ENCODE results near the gene SKIC2.
"Not testable (repeated sequence)": the region's sequence is repeated elsewhere in the genome, so short reads cannot be mapped to it uniquely, and the experiment has no call there.

Gene SKIC2

DNA sequence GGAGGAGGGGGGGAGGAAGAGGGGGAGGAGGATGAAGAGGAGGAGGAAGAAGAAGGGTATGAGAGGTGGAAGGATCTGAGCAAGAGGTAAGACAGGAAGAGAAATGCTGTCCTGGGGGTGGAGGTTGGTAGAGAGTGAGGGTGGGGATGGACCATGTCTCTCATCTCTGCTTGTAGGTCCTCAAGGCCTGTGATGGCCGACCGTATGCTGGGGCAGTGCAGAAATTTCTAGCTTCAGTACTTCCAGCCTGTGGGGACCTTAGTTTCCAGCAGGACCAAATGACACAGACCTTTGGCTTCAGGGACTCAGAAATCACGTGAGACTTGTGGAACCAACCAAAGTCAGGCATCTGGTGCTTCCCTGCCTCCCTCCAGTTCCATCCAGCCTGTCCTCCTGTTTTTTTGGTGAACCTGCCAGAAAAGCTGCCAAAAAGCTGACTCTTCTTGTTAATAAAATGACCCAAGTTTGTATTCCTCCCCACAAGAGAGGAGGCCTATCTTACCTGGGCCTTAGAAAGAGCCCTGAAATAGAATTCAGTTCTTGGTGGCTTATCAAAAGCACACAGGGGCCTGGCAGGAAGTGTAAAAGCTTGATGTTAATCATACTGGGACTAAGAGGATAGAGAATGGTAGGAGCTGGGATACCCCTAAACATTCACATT lies 20.4 kb downstream of the SKIC2 start:
- H3K27me3 ChIP-seq (replicated peaks), result no peaks in the 10 kb centered on the region
- no peak overlapping the region for H3K4me3 ChIP-seq (ENCODE audit: low read depth, low read length)
- peaks cover 2% of the 10 kb centered on the region for H3K36me3 ChIP-seq (replicated peaks)
- DNase-seq, result no peak
- TF ChIP-seq, protein P1, sequence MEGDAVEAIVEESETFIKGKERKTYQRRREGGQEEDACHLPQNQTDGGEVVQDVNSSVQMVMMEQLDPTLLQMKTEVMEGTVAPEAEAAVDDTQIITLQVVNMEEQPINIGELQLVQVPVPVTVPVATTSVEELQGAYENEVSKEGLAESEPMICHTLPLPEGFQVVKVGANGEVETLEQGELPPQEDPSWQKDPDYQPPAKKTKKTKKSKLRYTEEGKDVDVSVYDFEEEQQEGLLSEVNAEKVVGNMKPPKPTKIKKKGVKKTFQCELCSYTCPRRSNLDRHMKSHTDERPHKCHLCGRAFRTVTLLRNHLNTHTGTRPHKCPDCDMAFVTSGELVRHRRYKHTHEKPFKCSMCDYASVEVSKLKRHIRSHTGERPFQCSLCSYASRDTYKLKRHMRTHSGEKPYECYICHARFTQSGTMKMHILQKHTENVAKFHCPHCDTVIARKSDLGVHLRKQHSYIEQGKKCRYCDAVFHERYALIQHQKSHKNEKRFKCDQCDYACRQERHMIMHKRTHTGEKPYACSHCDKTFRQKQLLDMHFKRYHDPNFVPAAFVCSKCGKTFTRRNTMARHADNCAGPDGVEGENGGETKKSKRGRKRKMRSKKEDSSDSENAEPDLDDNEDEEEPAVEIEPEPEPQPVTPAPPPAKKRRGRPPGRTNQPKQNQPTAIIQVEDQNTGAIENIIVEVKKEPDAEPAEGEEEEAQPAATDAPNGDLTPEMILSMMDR (IDR thresholded peaks at IDR 0.05; ENCODE audit: low read depth, low read length, missing control alignments), result no peak
- in situ Hi-C loops (cut with HindIII; ENCODE audit: low pct_ligation_motif_present, low sequenced_read_pairs), result no loop called here
- no peak overlapping the region for H3K27ac ChIP-seq

DNA sequence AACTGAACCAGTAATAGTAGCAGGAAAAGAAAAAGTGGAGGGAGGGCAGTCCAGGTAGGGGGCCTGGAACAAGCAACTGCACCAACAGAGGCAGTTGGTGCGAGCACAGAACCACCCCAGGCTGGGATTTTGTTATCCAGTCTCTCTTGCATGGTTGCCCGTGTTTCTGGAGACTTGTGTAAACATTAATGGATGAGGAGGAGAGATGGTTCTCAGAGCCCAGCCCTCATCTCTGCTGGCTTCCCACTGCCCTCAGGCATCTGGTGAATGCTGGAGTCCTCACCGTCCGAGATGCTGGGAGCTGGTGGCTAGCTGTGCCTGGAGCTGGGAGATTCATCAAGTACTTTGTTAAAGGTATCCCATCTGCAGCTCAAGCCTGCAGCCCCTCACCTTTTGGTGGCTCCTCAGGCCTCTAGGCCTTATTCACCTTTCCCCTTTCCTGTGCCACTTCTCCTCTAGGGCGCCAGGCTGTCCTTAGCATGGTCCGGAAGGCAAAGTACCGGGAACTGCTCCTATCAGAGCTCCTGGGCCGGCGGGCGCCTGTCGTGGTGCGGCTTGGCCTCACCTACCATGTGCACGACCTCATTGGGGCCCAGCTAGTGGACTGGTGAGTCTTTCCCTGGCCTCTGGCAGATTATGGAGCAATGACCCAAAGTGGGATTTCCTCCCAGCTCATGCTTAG lies 21.4 kb downstream of the SKIC2 start:
- H3K36me3 ChIP-seq (replicated peaks); in situ Hi-C loops (cut with HindIII; ENCODE audit: low pct_ligation_motif_present, low sequenced_read_pairs); H3K4me3 ChIP-seq (ENCODE audit: low read depth, low read length); H3K27me3 ChIP-seq (replicated peaks); H3K27ac ChIP-seq; DNase-seq: not testable (repeated sequence)

DNA sequence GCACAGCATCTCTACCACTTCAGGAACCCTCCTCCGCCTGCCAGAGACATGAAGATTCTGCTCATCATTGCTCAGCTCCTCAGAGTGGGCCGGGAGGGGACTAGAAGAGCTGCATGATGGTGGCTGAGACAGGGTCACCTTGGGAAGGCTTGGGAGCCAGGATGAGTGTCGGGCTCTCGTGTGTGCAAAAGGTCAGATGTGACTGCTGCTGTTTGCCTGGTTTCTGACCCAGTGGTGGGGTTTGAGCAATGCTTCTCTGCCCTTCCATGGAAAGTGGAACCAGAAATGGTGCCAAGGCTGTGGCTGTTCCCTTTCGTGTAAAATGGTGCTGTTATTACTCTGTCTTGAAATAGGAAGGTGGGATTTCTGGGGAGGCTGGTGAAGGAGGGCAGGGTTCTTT lies 22.0 kb downstream of the SKIC2 start:
- H3K4me3 ChIP-seq (ENCODE audit: low read depth, low read length); H3K27me3 ChIP-seq (replicated peaks); H3K27ac ChIP-seq; DNase-seq; H3K36me3 ChIP-seq (replicated peaks); in situ Hi-C loops (cut with HindIII; ENCODE audit: low pct_ligation_motif_present, low sequenced_read_pairs): not testable (repeated sequence)

DNA sequence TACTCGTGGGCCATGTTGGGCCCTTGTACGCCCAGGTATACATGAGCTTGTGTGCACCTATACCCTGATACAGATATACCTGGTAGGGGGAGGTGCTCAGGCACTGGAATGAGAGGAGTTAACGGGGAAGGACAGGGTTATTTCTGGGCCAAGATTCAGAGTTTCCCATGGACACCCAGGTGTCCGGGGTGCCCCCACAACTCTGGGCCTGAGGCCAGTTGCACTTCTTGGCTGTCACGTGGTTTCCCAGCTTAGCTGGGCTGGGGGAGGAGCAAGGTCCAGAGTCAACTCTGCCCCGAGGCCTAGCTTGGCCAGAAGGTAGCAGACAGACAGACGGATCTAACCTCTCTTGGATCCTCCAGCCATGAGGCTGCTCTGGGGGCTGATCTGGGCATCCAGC lies 22.8 kb downstream of the SKIC2 start, which contains the start of gene C4A:
TSS of gene C4A (plus strand) at position 314 of the 400 bp plus-strand sequence. CDS start at position 365, 51 bp downstream.
- DNase-seq; H3K36me3 ChIP-seq (replicated peaks); H3K27ac ChIP-seq; H3K4me3 ChIP-seq (ENCODE audit: low read depth, low read length); in situ Hi-C loops (cut with HindIII; ENCODE audit: low pct_ligation_motif_present, low sequenced_read_pairs); H3K27me3 ChIP-seq (replicated peaks): not testable (repeated sequence)

DNA sequence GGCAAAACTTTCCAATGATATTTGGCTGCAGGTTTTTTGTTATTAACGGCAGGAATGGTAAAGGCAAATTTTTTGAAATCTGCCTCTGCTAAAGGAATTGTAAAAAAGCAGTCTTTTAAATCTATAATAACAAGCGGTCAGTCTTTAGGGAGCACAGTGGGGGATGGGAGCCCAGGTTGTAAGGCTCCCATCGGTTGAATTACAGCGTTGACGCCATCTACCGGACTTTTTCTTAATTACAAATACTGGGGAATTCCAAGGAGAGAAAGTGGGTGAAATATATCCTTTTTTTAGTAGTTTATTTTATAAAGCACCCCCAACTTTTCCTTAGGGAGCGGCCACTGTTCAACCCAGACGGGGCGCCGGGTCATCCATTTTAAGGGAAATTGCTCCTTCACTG lies 30.4 kb downstream of the SKIC2 start:
- in situ Hi-C loops (cut with HindIII; ENCODE audit: low pct_ligation_motif_present, low sequenced_read_pairs); H3K27ac ChIP-seq; H3K36me3 ChIP-seq (replicated peaks); DNase-seq; H3K27me3 ChIP-seq (replicated peaks); H3K4me3 ChIP-seq (ENCODE audit: low read depth, low read length): not testable (repeated sequence)

DNA sequence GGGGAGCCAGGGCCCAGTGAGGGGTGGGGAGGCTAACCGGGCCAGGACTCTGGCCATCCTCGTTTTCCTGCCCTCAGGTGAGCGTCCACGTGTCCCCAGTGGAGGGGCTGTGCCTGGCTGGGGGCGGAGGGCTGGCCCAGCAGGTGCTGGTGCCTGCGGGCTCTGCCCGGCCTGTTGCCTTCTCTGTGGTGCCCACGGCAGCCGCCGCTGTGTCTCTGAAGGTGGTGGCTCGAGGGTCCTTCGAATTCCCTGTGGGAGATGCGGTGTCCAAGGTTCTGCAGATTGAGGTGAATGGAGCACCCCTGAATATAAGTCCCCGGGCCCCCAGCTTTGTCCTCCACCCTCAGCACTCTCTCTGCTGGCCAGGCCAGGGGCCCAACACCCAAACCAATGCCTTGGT lies 35.4 kb downstream of the SKIC2 start:
- H3K27me3 ChIP-seq (replicated peaks); in situ Hi-C loops (cut with HindIII; ENCODE audit: low pct_ligation_motif_present, low sequenced_read_pairs); H3K27ac ChIP-seq; H3K4me3 ChIP-seq (ENCODE audit: low read depth, low read length); DNase-seq; H3K36me3 ChIP-seq (replicated peaks): not testable (repeated sequence)

DNA sequence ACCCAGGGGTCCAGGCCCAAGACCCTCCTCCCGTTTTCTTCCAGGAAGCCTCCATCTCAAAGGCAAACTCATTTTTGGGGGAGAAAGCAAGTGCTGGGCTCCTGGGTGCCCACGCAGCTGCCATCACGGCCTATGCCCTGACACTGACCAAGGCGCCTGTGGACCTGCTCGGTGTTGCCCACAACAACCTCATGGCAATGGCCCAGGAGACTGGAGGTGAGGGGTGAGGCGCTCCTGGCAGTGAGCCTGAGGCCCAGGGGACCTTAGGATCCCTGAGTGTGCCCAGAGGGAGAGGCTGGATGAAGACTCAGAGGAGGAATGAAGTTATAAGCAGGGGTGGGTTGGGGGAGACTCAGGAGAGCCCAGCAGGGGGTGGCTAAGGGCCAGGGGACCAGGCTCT lies 37.4 kb downstream of the SKIC2 start:
- DNase-seq; in situ Hi-C loops (cut with HindIII; ENCODE audit: low pct_ligation_motif_present, low sequenced_read_pairs); H3K36me3 ChIP-seq (replicated peaks); H3K27ac ChIP-seq; H3K27me3 ChIP-seq (replicated peaks); H3K4me3 ChIP-seq (ENCODE audit: low read depth, low read length): not testable (repeated sequence)

DNA sequence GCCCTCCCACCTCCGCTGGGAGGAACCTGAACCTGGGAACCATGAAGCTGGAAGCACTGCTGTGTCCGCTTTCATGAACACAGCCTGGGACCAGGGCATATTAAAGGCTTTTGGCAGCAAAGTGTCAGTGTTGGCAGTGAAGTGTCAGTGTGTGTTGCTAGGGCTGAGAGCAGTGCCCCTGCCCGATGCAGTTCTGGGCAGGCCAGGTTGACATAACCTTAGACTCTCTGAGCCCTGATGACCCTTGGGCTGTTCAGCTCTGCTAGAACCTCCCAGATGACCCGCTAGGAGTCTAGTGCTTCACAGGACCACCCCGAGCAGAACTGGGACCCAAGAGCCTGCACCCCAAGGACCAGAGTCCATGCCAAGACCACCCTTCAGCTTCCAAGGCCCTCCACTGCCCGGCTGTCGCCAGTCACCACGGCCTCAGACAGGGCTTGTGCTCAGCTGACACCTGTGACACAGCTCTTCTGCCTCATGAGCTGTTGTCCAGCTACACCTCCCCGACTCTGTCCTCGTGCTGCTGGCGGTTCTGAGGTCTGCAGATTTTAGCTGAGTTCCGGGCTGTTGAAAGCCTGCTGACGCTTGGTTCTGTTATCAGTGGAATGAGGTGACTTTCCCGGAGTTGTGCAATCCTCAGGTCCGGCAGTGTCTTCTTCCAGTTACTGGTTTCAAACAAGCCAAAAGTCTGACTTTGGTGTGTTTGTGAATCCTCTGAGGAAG lies 43.7 kb downstream of the SKIC2 start:
- DNase-seq; in situ Hi-C loops (cut with HindIII; ENCODE audit: low pct_ligation_motif_present, low sequenced_read_pairs); H3K4me3 ChIP-seq (ENCODE audit: low read depth, low read length): not testable (repeated sequence)

DNA sequence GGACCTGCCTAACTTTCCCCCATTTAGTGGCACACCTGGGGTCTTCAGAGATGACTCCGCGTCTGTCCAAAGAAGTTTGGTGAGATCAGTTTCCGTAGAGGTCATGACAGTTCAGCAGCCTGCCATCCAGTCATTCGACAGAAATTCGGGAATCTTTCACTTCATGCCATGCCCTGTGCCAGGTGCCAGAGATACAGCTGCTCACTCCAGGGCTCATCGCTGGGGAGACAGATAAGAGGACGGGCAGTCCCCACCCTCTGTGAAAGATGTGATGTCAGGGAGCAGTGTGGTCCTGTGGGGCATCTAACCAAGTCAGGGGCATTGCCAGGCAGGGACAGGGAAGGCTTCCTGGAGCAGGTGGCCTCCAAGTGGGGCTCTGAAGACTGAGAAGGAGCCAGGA lies 44.3 kb downstream of the SKIC2 start:
- H3K36me3 ChIP-seq (replicated peaks); DNase-seq; in situ Hi-C loops (cut with HindIII; ENCODE audit: low pct_ligation_motif_present, low sequenced_read_pairs); H3K27me3 ChIP-seq (replicated peaks); H3K27ac ChIP-seq; H3K4me3 ChIP-seq (ENCODE audit: low read depth, low read length): not testable (repeated sequence)

More for the DNA sequence above, 43.7 kb downstream of the SKIC2 start:
- H3K27me3 ChIP-seq (replicated peaks); H3K27ac ChIP-seq; H3K36me3 ChIP-seq (replicated peaks): not testable (repeated sequence)

DNA sequence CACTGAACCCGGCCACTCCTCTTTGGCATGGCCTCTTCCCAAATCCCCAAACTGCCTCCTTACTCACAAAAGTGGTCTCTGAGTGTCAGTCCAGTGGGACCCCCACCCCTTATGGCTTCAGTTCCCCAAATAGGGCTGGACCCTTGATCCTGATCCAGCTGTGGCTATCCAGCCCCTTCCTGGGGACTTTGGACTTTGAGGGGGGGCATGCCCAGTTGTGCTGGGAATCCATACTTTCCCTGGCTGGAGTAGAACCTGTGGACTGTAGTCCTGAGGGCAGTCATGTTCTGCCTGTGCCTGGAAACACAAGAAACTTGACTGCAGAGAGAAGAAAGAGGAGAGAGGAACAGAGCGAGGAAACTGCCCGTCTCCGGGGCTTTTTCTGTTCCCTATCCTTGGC lies 45.4 kb downstream of the SKIC2 start:
- H3K27me3 ChIP-seq (replicated peaks); DNase-seq; H3K4me3 ChIP-seq (ENCODE audit: low read depth, low read length); in situ Hi-C loops (cut with HindIII; ENCODE audit: low pct_ligation_motif_present, low sequenced_read_pairs); H3K27ac ChIP-seq; H3K36me3 ChIP-seq (replicated peaks): not testable (repeated sequence)

DNA sequence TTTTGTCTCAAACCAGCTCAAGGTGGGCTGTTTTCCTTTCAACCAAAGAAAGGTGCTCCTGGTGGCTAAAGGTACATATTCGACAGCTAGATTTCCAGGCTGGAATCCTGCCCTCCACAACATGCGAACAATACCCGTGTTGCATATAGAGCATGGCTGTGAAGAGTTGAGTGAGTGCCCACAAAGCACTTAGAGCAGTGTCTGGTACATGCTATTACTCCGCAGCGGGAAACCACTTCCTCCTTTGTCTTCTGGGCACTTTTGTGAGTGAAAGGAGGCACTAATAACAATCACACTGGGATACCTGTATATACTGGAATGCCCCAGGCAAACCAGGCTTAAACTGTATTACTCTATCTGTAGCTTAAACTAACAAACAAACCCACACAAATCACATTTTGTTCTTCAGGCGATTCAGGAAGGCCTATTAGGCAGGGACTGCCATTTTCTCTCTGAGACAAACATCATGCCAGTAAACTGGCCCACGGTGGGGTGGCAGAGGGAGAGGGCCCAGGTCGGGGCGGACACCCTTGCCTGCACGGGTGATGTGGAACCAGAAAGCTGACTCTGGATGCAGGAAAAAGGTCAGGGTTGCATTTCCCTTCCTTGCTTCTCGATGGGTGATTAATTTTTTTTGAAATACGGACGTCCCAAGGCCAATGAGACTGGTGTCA lies 46.0 kb downstream of the SKIC2 start:
- H3K4me3 ChIP-seq (ENCODE audit: low read depth, low read length); in situ Hi-C loops (cut with HindIII; ENCODE audit: low pct_ligation_motif_present, low sequenced_read_pairs); DNase-seq; H3K27ac ChIP-seq; H3K36me3 ChIP-seq (replicated peaks); H3K27me3 ChIP-seq (replicated peaks): not testable (repeated sequence)

DNA sequence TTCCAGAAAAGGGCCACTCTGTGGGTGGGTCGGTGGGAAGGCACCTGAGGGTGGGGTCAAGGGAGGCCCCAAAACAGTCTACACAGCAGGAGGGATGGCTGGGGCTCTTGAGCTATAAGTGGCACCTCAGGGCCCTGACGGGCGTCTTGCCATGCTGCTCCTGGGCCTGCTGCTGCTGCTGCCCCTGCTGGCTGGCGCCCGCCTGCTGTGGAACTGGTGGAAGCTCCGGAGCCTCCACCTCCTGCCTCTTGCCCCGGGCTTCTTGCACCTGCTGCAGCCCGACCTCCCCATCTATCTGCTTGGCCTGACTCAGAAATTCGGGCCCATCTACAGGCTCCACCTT lies 46.5 kb downstream of the SKIC2 start:
- in situ Hi-C loops (cut with HindIII; ENCODE audit: low pct_ligation_motif_present, low sequenced_read_pairs), result not testable (repeated sequence)

DNA sequence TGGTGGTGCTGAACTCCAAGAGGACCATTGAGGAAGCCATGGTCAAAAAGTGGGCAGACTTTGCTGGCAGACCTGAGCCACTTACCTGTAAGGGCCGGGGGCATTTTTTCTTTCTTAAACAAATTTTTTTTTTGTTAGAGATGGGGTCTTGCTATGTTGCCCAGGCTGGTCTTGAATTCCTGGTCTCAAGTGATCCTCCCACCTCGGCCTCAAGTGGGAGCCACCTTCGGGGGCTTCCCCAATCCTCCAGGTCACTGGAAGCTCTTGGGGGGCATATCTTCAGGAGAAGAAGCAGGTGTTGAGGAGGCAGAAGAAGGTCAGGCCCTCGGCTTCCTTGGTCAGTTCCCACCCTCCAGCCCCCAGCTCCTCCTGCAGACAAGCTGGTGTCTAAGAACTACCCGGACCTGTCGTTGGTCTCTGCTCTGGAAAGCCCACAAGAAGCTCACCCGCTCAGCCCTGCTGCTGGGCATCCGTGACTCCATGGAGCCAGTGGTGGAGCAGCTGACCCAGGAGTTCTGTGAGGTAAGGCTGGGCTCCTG lies 47.1 kb downstream of the SKIC2 start:
- H3K27me3 ChIP-seq (replicated peaks); H3K27ac ChIP-seq; in situ Hi-C loops (cut with HindIII; ENCODE audit: low pct_ligation_motif_present, low sequenced_read_pairs); DNase-seq; H3K4me3 ChIP-seq (ENCODE audit: low read depth, low read length); H3K36me3 ChIP-seq (replicated peaks): not testable (repeated sequence)

More for the DNA sequence above, 46.5 kb downstream of the SKIC2 start:
- not testable (repeated sequence) for H3K27me3 ChIP-seq (replicated peaks); H3K4me3 ChIP-seq (ENCODE audit: low read depth, low read length); H3K36me3 ChIP-seq (replicated peaks); H3K27ac ChIP-seq; DNase-seq
